Thoracic aorta (tissue), 2 donors: ENCODE measurements around the gene TIMM10B. TPM values are rescaled to one million over a fixed set of nuclear protein-coding genes. Genes with fewer than 3 reads are reported as not detected.

Experiments used
- ATAC-seq: fragments of 150-250 bp; one replicate; pipeline ENCODE4 v1.8.0; 2017; ENCODE audit warnings: low read depth; ENCODE audit not compliant: insufficient number of reproducible peaks, low FRiP score
- DNase-seq: peaks from one replicate; pipeline ENCODE4 v3.0.0-alpha.2; 2020; ENCODE audit warnings: low spot score
- H3K27ac ChIP-seq, 2 donors: fragments of 200-600 bp; sonication (generic); 1 replicate in 1 of 2; 2 replicates in 1 of 2; pipeline ENCODE4 v1.5.1; 2016; ENCODE audit warnings: mild to moderate bottlenecking in 2 of 2, moderate library complexity in 2 of 2
- H3K27me3 ChIP-seq: fragments of 200-600 bp; sonication (generic); replicated peaks from 2 replicates; pipeline ENCODE4 v1.6.0; 2016; ENCODE audit warnings: mild to moderate bottlenecking; ENCODE audit not compliant: insufficient read depth
- H3K36me3 ChIP-seq: fragments of 200-600 bp; sonication (generic); one replicate; pipeline ENCODE4 v1.5.1; 2016
- H3K4me1 ChIP-seq, 2 donors: fragments of 200-600 bp; sonication (generic); 1 replicate in 1 of 2; 2 replicates in 1 of 2; pipeline versions ENCODE4 v1.5.1 to v1.6.0; 2016; ENCODE audit warnings: low read depth in 2 of 2, mild to moderate bottlenecking in 1 of 2; ENCODE audit not compliant: control insufficient read depth in 1 of 2
- H3K4me3 ChIP-seq: fragments of 200-600 bp; sonication (generic); 2 replicates; pipeline ENCODE4 v1.5.1; 2016; ENCODE audit warnings: mild to moderate bottlenecking
- H3K9me3 ChIP-seq: fragments of 200-600 bp; sonication (generic); 2 replicates; pipeline ENCODE4 v1.5.1; 2016
- total RNA-seq, 2 donors: library from RNA; depleted of rRNA; stranded (reverse); fragments of >200 nt; gene quantifications; one replicate each; pipeline versions ENCODE4 v1.1.0 to v1.2.3, GENCODE V29; 2016
- TF ChIP-seq, protein P1 (sequence below): fragments of 200-600 bp; sonication (generic); IDR thresholded peaks from one replicate; pipeline ENCODE4 v1.5.1; 2019; ENCODE audit warnings: antibody characterized with exemption

TIMM10B gene
- total RNA-seq, 2 donors from 2014 or later = 47.7 to 49.9 TPM

DNA sequence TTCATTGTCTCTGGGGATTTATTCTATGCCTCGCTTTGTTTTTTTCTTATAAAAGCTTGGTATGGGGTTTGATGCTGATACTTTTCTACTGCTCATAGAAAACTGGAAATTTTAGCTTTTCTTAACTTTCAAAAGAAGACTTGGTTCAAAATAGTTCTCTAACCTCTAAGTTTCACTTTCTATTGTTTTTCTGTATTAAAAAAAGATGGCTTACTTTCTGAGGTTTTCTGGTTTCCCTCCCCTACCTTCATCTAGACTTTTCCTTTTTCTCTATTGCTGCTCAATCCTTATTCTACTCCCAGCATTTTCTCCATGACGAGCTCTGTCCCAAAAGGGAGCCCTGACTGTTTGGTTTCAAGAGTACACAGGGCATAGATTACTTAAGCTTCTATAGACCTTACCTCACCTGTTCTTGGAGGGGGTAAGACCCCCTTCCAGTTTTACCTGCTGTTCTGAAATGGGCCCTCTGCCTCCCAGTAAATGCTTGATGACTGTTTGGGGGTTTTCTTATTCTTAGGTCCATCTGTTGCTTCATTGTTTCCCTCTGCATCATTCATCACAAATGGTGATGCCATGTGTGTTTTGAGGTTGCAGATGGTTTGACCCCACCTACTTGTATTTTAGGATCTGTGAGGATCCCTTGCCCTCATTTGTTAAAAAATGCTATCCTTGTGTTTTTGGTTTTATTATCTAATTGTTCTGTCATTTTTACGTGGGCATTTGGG, 45.3 kb downstream of the TIMM10B start:
- Histone ChIP-seq H3K4me3 (no peak overlapping the region), H3K27ac (no peak overlapping the region), H3K36me3 (no peaks in the 10 kb centered on the region), H3K9me3 (no peaks in the 10 kb centered on the region), H3K4me1 (no peaks in the 10 kb centered on the region), H3K27me3 (no peaks in the 10 kb centered on the region)
- DNase-seq (no peak), ATAC-seq (no peak)
- TF ChIP-seq, protein P1, sequence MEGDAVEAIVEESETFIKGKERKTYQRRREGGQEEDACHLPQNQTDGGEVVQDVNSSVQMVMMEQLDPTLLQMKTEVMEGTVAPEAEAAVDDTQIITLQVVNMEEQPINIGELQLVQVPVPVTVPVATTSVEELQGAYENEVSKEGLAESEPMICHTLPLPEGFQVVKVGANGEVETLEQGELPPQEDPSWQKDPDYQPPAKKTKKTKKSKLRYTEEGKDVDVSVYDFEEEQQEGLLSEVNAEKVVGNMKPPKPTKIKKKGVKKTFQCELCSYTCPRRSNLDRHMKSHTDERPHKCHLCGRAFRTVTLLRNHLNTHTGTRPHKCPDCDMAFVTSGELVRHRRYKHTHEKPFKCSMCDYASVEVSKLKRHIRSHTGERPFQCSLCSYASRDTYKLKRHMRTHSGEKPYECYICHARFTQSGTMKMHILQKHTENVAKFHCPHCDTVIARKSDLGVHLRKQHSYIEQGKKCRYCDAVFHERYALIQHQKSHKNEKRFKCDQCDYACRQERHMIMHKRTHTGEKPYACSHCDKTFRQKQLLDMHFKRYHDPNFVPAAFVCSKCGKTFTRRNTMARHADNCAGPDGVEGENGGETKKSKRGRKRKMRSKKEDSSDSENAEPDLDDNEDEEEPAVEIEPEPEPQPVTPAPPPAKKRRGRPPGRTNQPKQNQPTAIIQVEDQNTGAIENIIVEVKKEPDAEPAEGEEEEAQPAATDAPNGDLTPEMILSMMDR = no peak

DNA sequence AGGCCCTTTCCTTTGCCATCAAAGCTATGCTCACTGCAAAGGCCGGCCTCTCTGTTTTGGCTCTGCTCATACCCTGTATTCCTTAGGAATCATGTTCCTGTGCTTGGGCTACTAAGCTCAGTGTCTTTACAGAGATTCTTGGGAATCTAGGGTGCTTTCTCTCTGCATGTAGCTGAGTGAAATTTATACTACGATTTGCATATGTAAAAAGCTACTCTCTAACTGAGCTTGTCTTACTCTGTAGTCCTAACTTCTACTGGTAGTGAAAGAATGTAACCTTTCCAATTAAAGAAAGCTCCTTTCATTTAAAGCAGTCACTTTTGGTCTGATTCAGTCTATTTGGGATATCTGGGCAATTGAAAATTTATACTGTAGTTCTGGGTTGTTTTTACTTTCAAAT, 48.0 kb downstream of the TIMM10B start:
- peaks cover 4% of the 10 kb centered on the region for H3K36me3 ChIP-seq

DNA sequence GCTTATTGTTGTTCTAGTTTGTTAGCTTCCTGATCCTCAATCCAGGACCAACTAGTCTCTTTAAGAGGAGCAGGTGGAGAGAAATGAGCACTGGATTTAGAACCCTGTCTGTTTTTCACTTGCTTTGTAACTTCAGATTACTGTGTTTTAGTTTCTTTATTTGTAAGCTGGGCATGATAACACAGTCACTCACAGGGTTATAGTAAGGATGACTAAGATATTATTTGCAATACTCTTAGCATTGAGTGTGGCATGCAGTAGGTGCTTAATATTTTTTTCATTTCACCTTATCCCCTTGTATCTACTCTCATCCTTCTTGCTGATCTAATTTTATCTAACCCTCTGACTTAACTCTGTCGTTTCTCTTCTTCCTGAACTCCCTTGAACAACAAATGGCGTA, 49.5 kb downstream of the TIMM10B start:
- no peak overlapping the region for H3K27ac ChIP-seq
- H3K27me3 ChIP-seq = no peaks in the 10 kb centered on the region
- peaks cover 4% of the 10 kb centered on the region for H3K36me3 ChIP-seq
- no peaks in the 10 kb centered on the region for H3K4me1 ChIP-seq
- ATAC-seq = no peak
- no peak overlapping the region for H3K4me3 ChIP-seq
- DNase-seq = no peak
- TF ChIP-seq, protein P1 = no peak
- no peaks in the 10 kb centered on the region for H3K9me3 ChIP-seq

More for the DNA sequence above, 48.0 kb downstream of the TIMM10B start:
- Histone ChIP-seq H3K27ac (no peak overlapping the region), H3K27me3 (no peaks in the 10 kb centered on the region), H3K4me3 (no peak overlapping the region), H3K9me3 (no peaks in the 10 kb centered on the region), H3K4me1 (no peaks in the 10 kb centered on the region)
- TF ChIP-seq, protein P1 = no peak
- ATAC-seq (no peak), DNase-seq (no peak)

DNA sequence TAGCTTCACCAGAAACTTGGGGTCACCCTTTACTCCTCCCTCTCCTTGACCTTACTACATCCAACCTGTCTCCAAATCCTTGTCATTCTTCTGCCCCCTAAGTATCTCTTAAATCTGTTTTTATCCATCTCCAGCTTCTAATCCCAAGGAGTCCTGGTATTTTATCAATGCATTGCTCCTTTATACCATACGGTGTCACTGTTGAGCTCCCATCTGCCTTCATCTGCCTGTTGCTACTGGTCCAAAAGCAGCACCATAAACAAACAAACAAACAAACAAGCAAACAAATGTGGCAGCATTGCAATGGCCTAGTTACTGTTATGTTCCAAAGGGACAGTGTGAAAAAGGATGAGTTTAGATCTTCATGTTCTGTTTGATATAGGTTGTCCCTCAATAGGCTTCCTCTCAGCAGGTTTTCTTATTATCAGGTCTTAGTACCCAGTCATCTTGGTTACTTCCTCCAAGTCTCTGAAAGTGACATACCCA, 50.0 kb downstream of the TIMM10B start:
- no peak for ATAC-seq

More for the DNA sequence above, 50.0 kb downstream of the TIMM10B start:
- Histone ChIP-seq H3K27ac (no peak overlapping the region), H3K36me3 (peaks cover 4% of the 10 kb centered on the region), H3K4me1 (no peaks in the 10 kb centered on the region), H3K27me3 (no peaks in the 10 kb centered on the region), H3K4me3 (no peak overlapping the region), H3K9me3 (no peaks in the 10 kb centered on the region)
- TF ChIP-seq, protein P1 = peak; percentile 56
- DNase-seq = no peak

Other genes starting within 250 kb of the TIMM10B start
- gene FHIP1B, start 246.9 kb upstream of the TIMM10B start, total RNA-seq = 10 to 100 TPM; 53.4 to 63.2 TPM
- not detected for gene CNGA4, start 242.4 kb upstream of the TIMM10B start, total RNA-seq
- gene CCKBR, start 221.7 kb upstream of the TIMM10B start, total RNA-seq = not detected
- 100 to 1,000 TPM; 303 to 717 TPM for gene CAVIN3, start 161.0 kb upstream of the TIMM10B start, total RNA-seq
- 10 to 100 TPM; 36.6 to 51.3 TPM for gene SMPD1, start 91.0 kb upstream of the TIMM10B start, total RNA-seq
- 10 to 100 TPM; 40.0 to 63.6 TPM for gene APBB1, start 62.4 kb upstream of the TIMM10B start, total RNA-seq
- gene HPX, start 40.5 kb upstream of the TIMM10B start, total RNA-seq = 1 to 10 TPM in 1 of 2 donors, under 1 TPM in 1; 0.54 to 2.9 TPM
- gene TRIM3, start 7.6 kb upstream of the TIMM10B start, total RNA-seq = 10 to 100 TPM; 40.3 to 40.4 TPM
- gene ARFIP2, start 170 bp upstream of the TIMM10B start, total RNA-seq = 10 to 100 TPM; 52.1 to 62.8 TPM
- gene DNHD1, start 15.8 kb downstream of the TIMM10B start, total RNA-seq = 10 to 100 TPM; 23.9 to 26.5 TPM
- 10 to 100 TPM; 13.9 to 35.8 TPM for gene RRP8, start 122.1 kb downstream of the TIMM10B start, total RNA-seq
- gene ILK, start 122.3 kb downstream of the TIMM10B start, total RNA-seq = 100 to 1,000 TPM; 338 to 588 TPM
- gene TAF10, start 130.7 kb downstream of the TIMM10B start, total RNA-seq = 10 to 100 TPM; 39.5 to 40.0 TPM
- gene TPP1, start 137.9 kb downstream of the TIMM10B start, total RNA-seq = 10 to 100 TPM; 66.7 to 75.6 TPM
- gene DCHS1, start 174.3 kb downstream of the TIMM10B start, total RNA-seq = 10 to 100 TPM; 62.3 to 73.5 TPM
- gene MRPL17, start 201.8 kb downstream of the TIMM10B start, total RNA-seq = 10 to 100 TPM; 20.6 to 53.6 TPM